Keratinocyte (primary cell): ENCODE measurements around the gene TSC22D2. TPM values are rescaled to one million over a fixed set of nuclear protein-coding genes. Genes with fewer than 3 reads are reported as not detected.

Experiments
- DNase-seq: peaks from one replicate; pipeline ENCODE4 v3.0.0-alpha.2; 2011; ENCODE audit warnings: low read depth, missing footprints, low spot score
- FAIRE-seq: peaks from 2 replicates; lab custom pipeline; 2011; peaks lifted over from hg19 to GRCh38; lab: Jason Lieb, UNC
- H2AFZ ChIP-seq: 2 replicates; pipeline ENCODE4 v1.6.0; 2012; ENCODE audit warnings: low read length, control low read depth, inconsistent platforms; ENCODE audit not compliant: control insufficient read depth
- H3K27ac ChIP-seq: 2 replicates; pipeline ENCODE4 v1.5.1; 2011; ENCODE audit warnings: low read length; ENCODE audit not compliant: control insufficient read depth, insufficient read depth
- H3K27me3 ChIP-seq: 3 replicates; pipeline ENCODE4 v1.6.0; 2011; ENCODE audit warnings: low read length; ENCODE audit not compliant: control insufficient read depth, insufficient read depth; ENCODE audit errors: extremely low read depth
- H3K36me3 ChIP-seq, 2 experiments: 2 replicates in 1 of 2; 3 replicates in 1 of 2; pipeline ENCODE4 v1.5.1; 2011; ENCODE audit warnings: low read length in 2 of 2, mild to moderate bottlenecking in 1 of 2; ENCODE audit not compliant: control insufficient read depth in 2 of 2, insufficient read depth in 2 of 2; ENCODE audit errors: extremely low read depth in 1 of 2
- H3K4me1 ChIP-seq: 3 replicates; pipeline ENCODE4 v1.5.1; 2011; ENCODE audit warnings: low read length; ENCODE audit not compliant: control insufficient read depth, insufficient read depth; ENCODE audit errors: extremely low read depth
- H3K4me2 ChIP-seq: 3 replicates; pipeline ENCODE4 v1.6.0; 2011; ENCODE audit warnings: low read depth, low read length; ENCODE audit not compliant: control insufficient read depth, insufficient read depth; ENCODE audit errors: extremely low read depth
- H3K4me3 ChIP-seq, 3 experiments: fragments of 200-600 bp in 1 of 3; sonication (generic) in 1 of 3; 2 replicates in 2 of 3; 3 replicates in 1 of 3; pipeline ENCODE4 v1.5.1; 2011 to 2016; ENCODE audit warnings: low read length in 3 of 3, mild to moderate bottlenecking in 3 of 3, control low read depth in 2 of 3, inconsistent platforms in 1 of 3, low read depth in 1 of 3, mixed read lengths in 1 of 3, mixed run types in 1 of 3, moderate library complexity in 1 of 3; ENCODE audit not compliant: control insufficient read depth in 2 of 3, insufficient read depth in 2 of 3; ENCODE audit errors: extremely low read depth in 1 of 3
- H3K79me2 ChIP-seq: 2 replicates; pipeline ENCODE4 v1.6.0; 2012; ENCODE audit warnings: low read length; ENCODE audit not compliant: control insufficient read depth, insufficient read depth
- H3K9ac ChIP-seq: 3 replicates; pipeline ENCODE4 v1.6.0; 2011; ENCODE audit warnings: low read length; ENCODE audit not compliant: control insufficient read depth, insufficient read depth; ENCODE audit errors: extremely low read depth
- H3K9me1 ChIP-seq: 3 replicates; pipeline ENCODE4 v1.6.0; 2011; ENCODE audit warnings: low read length; ENCODE audit not compliant: control insufficient read depth, insufficient read depth; ENCODE audit errors: extremely low read depth
- H3K9me3 ChIP-seq: 2 replicates; pipeline ENCODE4 v1.5.1; 2012; ENCODE audit warnings: low read depth, low read length; ENCODE audit not compliant: control insufficient read depth
- H4K20me1 ChIP-seq: 3 replicates; pipeline ENCODE4 v1.6.0; 2011; ENCODE audit warnings: low read length; ENCODE audit not compliant: control insufficient read depth, insufficient read depth; ENCODE audit errors: extremely low read depth
- EZH2 ChIP-seq: IDR thresholded peaks from one replicate; pipeline ENCODE4 v1.6.1; 2012; ENCODE audit warnings: inconsistent platforms, mild to moderate bottlenecking, low read length, moderate library complexity
- dilution Hi-C: fragments of 300-500 bp; cut with MboI; formaldehyde crosslinking; loops from one replicate; pipeline ENCODE4 v1.7.0; 2020; ENCODE audit warnings: low sequenced_read_pairs; ENCODE audit not compliant: extremely low pct_ligation_motif_present
- polyA plus RNA-seq, 5 experiments: library from polyadenylated mRNA; depleted of rRNA in 3 of 5; stranded (reverse) in 3 of 5; stranded (forward) in 1 of 5; unstranded in 1 of 5; fragments of >200 nt; gene quantifications; 1 replicate in 1 of 5; 2 replicates in 3 of 5; 3 replicates in 1 of 5; pipeline versions ENCODE4 v1.2.1 to v1.2.3, GENCODE V29; 2011 to 2012; ENCODE audit warnings: missing spikeins in 2 of 5, low read depth in 1 of 5, low replicate concordance in 1 of 5
- TF ChIP-seq, protein P1 (sequence below), 3 experiments: IDR thresholded peaks in 1 of 3; conservative IDR thresholded peaks in 1 of 3; optimal IDR thresholded peaks in 1 of 3; 2 replicates in 2 of 3; 3 replicates in 1 of 3; pipeline versions ENCODE3 to v1.5.1; 2011; ENCODE audit warnings: low read length in 3 of 3, mild to moderate bottlenecking in 3 of 3, moderate library complexity in 2 of 3, control low read depth in 1 of 3, inconsistent platforms in 1 of 3; ENCODE audit not compliant: insufficient read depth in 2 of 3; ENCODE audit errors: extremely low read depth in 1 of 3

Gene TSC22D2
- polyA plus RNA-seq, 1 donor (not counting 4 experiments of a cell fraction or from before 2014, with no cell fraction given): 22.3 TPM

DNA sequence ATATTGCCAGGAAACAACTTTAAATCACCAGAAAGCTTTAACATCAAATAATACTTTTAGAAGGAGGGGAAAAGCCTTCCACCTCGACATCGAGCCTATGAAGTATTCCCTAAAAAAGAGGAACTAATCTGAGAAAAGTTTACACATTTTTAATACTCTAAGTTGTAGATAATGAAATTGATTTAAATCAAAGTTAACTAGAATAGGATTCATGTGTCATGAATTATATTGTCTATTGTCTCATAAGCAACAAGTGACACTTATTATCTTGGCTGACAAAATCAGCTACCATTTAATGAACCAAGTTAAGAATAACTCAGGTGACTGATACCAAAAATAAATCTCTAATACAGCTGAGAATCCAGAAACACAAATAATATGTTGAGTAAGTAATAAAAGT is 56.6 kb downstream of the TSC22D2 start:
- Histone ChIP-seq H3K4me3 (no peak overlapping the region), H3K4me1 (peaks cover 18% of the 10 kb centered on the region), H3K9me3 (no peaks in the 10 kb centered on the region), H4K20me1 (no peaks in the 10 kb centered on the region), H3K9me1 (no peaks in the 10 kb centered on the region), H3K4me2 (no peak overlapping the region), H3K27ac (no peak overlapping the region), H3K36me3 (peaks cover 0 to 1% of the 10 kb centered on the region in 2 experiments), H2AFZ (no peak overlapping the region), H3K9ac (no peak overlapping the region), H3K27me3 (no peaks in the 10 kb centered on the region), H3K79me2 (no peaks in the 10 kb centered on the region)
- no peak for FAIRE-seq
- no peak for DNase-seq
- dilution Hi-C loops: no loop called here
- TF ChIP-seq EZH2: no peak
- TF ChIP-seq, protein P1, sequence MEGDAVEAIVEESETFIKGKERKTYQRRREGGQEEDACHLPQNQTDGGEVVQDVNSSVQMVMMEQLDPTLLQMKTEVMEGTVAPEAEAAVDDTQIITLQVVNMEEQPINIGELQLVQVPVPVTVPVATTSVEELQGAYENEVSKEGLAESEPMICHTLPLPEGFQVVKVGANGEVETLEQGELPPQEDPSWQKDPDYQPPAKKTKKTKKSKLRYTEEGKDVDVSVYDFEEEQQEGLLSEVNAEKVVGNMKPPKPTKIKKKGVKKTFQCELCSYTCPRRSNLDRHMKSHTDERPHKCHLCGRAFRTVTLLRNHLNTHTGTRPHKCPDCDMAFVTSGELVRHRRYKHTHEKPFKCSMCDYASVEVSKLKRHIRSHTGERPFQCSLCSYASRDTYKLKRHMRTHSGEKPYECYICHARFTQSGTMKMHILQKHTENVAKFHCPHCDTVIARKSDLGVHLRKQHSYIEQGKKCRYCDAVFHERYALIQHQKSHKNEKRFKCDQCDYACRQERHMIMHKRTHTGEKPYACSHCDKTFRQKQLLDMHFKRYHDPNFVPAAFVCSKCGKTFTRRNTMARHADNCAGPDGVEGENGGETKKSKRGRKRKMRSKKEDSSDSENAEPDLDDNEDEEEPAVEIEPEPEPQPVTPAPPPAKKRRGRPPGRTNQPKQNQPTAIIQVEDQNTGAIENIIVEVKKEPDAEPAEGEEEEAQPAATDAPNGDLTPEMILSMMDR (optimal IDR thresholded peaks at IDR 0.05 in 1 of 3, IDR thresholded peaks at IDR 0.05 in 1 of 3, conservative IDR thresholded peaks at IDR 0.05 in 1 of 3; ENCODE audit: extremely low read depth in 1 of 3, insufficient read depth in 2 of 3, low read length in 3 of 3): no peak

DNA sequence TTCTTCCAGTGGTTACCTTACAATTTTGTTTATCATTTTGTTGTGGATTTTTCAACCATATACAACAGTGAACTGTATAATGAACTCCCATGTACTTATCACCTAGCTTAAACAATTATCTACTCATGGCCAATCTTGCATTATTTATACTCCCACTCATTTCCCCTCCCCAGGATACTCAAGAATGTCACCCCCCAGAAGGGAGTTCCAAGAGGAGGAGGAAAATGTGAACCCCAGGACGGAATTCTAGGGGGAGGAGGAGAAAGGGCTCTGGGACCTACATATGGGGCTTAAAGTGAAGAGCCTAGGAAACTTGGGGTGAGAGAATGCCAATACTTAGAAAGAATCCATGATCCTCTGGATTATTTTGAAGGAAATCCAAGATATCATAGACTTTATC is 59.3 kb downstream of the TSC22D2 start:
- Histone ChIP-seq H3K27me3 (no peaks in the 10 kb centered on the region), H3K9me3 (no peaks in the 10 kb centered on the region), H3K4me2 (no peak overlapping the region), H3K4me1 (peaks cover 24% of the 10 kb centered on the region), H3K9ac (no peak overlapping the region), H3K79me2 (no peaks in the 10 kb centered on the region), H2AFZ (no peak overlapping the region), H3K36me3 (no peaks in the 10 kb centered on the region), H3K27ac (no peak overlapping the region), H3K9me1 (no peaks in the 10 kb centered on the region), H4K20me1 (no peaks in the 10 kb centered on the region), H3K4me3 (no peak overlapping the region)
- DNase-seq (no peak), FAIRE-seq (no peak)
- TF ChIP-seq, protein P1 (optimal IDR thresholded peaks at IDR 0.05 in 1 of 3, IDR thresholded peaks at IDR 0.05 in 1 of 3, conservative IDR thresholded peaks at IDR 0.05 in 1 of 3; ENCODE audit: extremely low read depth in 1 of 3, insufficient read depth in 2 of 3, low read length in 3 of 3): no peak
- no peak for TF ChIP-seq EZH2
- dilution Hi-C loops: no loop called here
